Stimulated activated CD8-positive, alpha-beta memory T cell treated with anti-CD3 and anti-CD28 coated beads, Interleukin-15, amount 100 ng/mL, for 24 hours (primary cell): ENCODE results near the gene CDC42BPG.
A peak's percentile ranks its signal among the peaks of the same experiment; 100 is the strongest.

Source experiments
- DNase-seq: peaks from one replicate; pipeline ENCODE4 v3.0.0-alpha.2; 2020; ENCODE audit warnings: low read depth

CDC42BPG gene

GRCh38 chr11:64789331-64790204 lies 54.9 kb downstream of the CDC42BPG start:
- no peak for DNase-seq

DNA sequence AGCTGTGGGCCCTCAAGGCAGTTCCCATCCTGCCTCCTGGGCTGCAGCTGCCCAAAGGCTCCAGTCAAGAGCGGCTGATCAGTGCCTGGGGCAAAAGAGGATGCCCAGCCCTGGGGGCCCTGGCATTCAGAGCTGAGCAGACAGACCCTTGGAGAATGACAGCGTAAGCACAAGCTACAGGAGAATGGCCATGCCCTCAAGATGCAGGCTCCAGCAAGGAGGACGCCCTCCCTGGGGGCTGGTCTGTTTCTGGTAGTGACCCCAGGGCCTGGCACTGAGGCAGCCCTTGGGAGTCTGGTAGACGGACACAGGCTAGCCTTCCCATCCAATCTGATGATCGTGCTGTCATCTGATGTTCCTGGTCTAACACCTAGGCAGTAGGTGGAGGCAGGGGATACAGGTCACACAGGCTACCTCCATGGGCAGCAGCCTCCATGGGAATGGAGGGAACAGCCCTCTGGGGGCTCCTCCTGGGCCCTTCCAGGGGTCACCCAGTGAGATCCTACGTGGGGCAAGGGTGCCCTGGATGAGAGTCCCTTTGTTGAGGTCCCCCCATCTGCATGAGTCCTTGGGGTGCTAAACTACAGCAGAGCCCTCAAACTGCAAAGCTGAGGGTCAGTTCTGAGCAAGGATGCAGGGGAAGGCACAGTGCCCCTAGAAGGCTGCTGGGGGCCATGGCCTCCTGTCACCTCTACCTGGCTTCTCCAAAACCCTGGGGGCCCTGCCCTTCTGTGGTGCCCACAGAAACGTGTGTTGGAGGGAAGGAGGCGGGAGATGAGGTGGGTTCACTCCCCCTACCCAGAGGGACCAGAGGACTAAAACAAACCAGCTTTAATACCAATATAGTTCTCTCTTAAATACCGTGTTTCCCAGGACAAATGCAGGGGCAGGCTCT lies 55.9 kb downstream of the CDC42BPG start:
- DNase-seq, result no peak

- no peak for DNase-seq
These were observed 56.7 kb downstream of the CDC42BPG start for GRCh38 chr11:64787526-64788320.

DNA sequence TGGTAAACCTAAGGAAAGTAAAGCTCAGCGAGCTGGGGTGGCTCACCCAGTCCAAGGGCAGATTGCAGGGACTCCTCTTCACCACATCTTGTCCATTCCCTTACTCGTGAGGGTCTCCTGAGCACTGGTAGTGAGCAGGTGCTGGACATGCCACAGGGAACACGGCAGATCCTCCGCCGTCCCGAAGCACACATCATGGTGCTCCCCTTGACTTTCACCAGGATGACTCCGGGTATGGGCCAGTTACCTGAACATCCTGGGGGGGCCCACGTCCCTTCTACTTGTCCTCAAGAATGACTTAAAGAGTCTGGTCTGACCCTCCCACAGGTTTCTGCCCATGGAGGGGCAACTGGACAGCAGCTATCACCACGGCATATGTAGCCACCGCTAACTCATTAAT lies 58.1 kb downstream of the CDC42BPG start:
- DNase-seq, result no peak

DNA sequence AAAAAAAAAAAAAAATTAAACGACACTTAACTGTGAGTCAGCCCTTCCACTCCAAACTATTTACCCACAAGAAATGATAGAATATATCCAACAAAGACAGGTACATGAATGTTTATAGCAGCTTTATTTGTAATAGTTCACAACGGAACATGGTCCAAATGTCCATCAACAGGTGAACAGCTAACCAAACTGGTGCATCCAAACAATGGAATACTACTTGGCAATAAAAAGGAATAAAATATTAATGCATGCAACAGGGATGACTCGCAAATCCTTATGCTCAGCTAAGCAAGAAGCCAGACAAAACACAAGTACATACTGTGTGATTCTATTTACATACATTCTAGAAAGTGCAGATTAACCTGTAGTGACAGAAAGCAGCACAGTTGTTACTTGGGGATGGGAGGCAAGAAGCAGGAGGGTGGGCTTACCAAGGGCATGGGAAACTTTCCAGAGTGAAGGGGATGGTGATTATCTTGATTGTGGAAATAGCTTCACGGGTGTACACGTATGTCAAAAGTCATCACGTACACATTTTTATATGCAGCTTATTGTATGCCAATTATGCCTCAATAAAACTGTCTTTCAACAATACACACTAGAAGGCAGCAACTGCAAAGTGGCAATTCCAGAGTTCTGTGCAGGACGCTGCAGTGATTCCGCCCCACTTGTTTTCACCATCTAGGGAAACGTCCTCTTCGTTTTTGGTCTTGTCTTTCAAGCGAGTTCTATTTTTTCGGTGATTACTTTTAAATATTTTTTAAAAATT lies 59.5 kb downstream of the CDC42BPG start:
- no peak for DNase-seq

DNA sequence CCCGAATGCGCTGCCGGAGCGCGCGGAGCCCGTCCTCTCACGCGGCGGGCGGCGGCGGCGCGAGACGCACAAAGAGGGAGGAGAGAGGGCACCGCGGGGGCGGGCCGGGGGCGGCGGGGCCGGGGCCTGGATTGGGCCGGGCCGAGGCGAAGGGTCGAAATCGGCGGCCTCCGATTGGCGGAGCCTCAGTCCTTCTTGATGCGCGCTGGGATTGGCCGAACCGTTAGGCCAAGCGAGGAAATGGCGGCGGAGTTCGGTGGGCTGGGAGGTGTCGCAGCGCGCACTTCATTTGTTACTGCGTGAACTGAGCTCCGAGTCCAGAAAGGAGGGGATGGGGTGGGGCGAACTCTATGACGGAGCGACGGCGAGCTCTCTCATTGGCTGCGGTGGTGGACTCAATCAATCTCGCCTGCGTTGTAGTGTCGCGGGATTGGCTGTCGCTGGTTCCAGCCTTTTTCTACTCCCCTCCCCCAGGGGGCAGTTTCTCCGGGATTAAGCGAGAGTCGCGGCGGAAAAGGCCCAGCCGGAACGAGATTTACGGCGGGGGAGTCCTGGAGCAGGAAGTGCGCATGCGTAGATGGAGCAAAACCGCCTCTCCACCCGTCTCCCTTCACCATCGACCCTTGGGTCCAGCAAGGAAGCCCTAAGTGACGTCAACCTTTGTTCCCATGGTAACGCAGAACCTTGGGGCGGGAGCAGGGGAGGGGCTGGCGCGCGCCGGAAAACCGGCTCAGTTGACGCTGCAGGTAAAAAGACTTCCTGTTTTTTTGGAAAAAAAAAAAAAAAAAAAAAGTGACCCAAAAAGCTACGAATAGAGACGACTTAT lies 65.8 kb downstream of the CDC42BPG start, which contains the start of gene SF1:
Gene SF1 (minus strand): TSS at position 70 of the 826 bp plus-strand sequence. CDS start 150 bp downstream, outside the sequence.
- DNase-seq, result peak; percentile 91

DNA sequence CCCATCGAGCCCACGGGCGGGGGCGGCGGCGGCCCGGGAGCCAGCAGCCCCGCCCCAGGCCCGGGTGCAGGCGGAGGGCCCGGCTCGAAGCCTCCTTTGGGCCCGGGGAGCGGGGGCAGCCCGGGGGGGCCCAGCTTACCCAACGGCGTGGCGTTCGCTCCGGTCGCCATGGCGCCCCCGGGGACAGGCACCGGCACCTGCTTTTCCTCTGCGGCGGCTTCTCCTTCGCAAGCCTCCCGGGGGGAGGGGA lies 66.3 kb downstream of the CDC42BPG start:
- DNase-seq, result no peak

DNA sequence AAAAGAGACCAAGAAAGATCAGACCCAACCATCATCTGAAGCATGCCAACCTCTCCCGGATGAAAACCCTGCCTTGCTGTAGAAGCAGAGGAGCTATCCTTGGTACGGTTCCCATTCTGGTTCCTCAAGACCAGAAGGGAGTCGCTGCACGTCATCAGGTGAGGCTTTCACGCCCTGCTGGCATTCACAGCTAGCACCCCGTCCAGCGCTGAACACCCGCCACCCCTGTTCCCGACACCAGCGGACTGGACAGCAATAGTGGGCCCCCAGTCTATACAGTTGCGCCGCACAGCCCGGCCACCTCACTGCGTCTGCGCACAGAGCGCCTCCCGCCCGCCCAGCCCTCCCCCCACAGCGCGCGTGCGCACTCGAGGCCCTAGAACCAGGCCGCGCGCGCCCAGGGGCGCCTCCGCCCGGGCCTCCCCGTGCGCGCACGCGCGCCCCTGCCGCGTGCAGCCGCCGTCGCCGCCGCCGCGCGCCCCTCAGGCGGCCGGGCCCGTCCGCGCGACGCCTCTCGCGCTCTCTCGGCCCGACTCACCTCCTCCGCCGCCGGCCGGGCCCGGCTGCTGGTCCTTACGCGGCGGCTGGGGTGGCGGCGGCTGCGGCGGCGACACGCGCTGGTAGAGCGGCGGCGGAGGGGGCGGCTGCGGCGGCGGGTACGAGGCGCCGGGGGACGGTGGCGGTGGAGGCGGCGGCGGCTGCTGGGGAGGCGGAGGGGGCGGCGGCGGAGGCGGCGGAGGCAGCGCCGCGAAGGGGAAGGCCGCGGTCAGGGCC lies 66.8 kb downstream of the CDC42BPG start:
- peak; percentile 62 for DNase-seq

GRCh38 chr11:64776875-64777274 lies 67.6 kb downstream of the CDC42BPG start:
- DNase-seq, result no peak

DNA sequence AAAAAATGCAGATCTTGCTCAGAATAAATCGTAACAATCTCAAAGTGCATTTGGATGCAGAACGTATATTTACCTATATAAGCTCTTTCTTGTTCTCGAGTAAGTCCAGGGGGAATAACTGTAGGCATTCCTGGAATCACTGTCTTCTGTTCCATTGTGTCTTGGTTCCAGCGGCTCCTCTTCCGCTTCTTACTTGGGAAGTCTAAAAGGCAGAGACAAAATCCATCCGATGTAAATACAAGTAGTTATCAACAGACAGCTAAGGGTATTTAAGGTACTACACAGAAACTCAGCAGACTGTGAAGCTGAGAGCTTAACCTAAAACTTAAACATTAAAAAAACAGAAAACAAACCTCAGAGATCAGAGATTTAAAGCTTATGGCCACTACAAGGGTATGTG lies 68.0 kb downstream of the CDC42BPG start:
- no peak for DNase-seq

GRCh38 chr11:64774144-64774543 lies 70.3 kb downstream of the CDC42BPG start:
- no peak for DNase-seq
